Activated naive CD8-positive, alpha-beta T cell (primary cell): Measurements from ENCODE around the gene FERD3L.
"Not testable (repeated sequence)": the region's sequence is repeated elsewhere in the genome, so short reads cannot be mapped to it uniquely, and the experiment has no call there.

ENCODE experiments used
- H3K27ac Mint-ChIP-seq: one replicate; pipeline ENCODE4 v1.8.0; 2021; ENCODE audit warnings: mixed read lengths
- H3K27me3 Mint-ChIP-seq: one replicate; pipeline ENCODE4 v1.8.0; 2021; ENCODE audit warnings: mixed read lengths
- H3K36me3 Mint-ChIP-seq: one replicate; pipeline ENCODE4 v1.8.0; 2021; ENCODE audit warnings: mixed read lengths
- H3K4me1 Mint-ChIP-seq: one replicate; pipeline ENCODE4 v1.8.0; 2021; ENCODE audit warnings: low read depth, mixed read lengths
- H3K4me3 Mint-ChIP-seq: one replicate; pipeline ENCODE4 v1.8.0; 2021; ENCODE audit warnings: mild to moderate bottlenecking, mixed read lengths
- H3K9me3 Mint-ChIP-seq: one replicate; pipeline ENCODE4 v1.8.0; 2021; ENCODE audit warnings: low read depth, mixed read lengths

Gene FERD3L, protein sequence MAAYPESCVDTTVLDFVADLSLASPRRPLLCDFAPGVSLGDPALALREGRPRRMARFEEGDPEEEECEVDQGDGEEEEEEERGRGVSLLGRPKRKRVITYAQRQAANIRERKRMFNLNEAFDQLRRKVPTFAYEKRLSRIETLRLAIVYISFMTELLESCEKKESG

DNA sequence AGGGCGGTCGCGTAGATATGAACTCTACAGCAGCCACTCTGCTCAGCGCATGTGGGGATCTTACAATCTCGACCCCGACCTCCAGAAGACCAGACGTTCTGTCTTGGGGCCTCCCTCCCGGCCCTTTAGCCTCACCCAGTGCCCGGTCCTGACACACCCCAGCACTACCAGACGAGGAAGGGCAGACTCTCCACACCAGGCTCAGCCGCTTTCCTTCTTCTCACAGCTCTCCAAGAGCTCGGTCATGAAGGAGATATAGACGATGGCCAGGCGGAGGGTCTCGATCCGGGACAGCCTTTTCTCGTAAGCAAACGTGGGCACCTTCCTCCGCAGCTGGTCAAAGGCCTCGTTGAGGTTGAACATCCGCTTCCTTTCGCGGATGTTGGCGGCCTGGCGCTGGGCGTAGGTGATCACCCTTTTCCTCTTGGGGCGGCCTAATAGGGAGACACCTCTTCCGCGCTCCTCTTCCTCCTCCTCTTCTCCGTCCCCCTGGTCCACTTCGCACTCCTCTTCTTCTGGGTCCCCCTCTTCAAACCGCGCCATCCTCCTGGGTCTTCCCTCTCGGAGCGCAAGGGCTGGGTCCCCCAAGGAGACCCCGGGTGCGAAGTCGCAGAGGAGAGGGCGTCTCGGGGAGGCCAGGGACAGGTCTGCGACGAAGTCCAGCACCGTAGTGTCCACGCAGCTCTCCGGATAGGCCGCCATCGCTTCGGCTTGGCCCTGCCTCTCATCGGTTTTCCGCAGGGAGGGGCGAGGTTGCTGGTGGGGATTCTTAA is at the start of gene FERD3L:
FERD3L (minus strand) TSS at position 761 of the 773 bp plus-strand sequence; CDS start at position 702, 59 bp downstream.
- Mint-ChIP-seq H3K36me3 (no peaks in the 10 kb centered on the region), H3K27me3 (peaks cover 27% of the 10 kb centered on the region), H3K4me1 (no peaks in the 10 kb centered on the region), H3K4me3 (no peak within 1 kb of the TSS), H3K27ac (no peak within 1 kb of the TSS), H3K9me3 (peaks cover 7% of the 10 kb centered on the region)

DNA sequence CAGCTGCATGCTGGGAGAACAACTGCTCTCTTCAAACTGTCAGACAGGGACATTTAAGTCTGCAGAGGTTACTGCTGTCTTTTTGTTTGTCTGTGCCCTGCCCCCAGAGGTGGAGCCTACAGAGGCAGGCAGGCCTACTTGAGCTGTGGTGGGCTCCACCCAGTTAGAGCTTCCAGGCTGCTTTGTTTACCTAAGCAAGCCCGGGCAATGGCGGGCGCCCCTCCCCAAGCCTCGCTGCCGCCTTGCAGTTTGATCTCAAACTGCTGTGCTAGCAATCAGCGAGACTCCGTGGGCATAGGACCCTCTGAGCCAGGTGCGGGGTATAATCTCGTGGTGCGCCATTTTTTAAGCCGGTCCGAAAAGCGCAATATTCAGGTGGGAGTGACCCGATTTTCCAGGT is 49.2 kb upstream of the FERD3L start:
- not testable (repeated sequence) for H3K9me3 Mint-ChIP-seq, H3K4me1 Mint-ChIP-seq, H3K27ac Mint-ChIP-seq, H3K36me3 Mint-ChIP-seq, H3K27me3 Mint-ChIP-seq, H3K4me3 Mint-ChIP-seq

DNA sequence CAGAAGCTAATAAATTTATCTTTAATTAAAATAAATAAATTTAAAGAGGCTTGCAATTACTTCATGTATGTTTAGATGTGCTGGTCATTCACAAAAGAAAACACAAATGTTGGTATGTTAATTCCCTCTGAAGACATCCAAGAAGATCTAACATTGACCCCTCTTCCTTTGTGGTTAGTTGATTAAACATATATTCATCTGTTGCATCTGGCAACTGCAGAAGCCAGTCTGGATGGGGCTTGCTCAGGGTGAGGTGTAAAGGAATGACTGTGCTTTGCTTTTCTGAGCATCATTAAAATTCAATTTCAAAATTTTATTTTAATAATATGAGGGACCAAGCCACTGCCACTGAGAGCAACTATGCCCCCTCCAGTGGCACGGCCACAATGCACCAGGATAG is 36.4 kb upstream of the FERD3L start:
- no peaks in the 10 kb centered on the region for H3K27me3 Mint-ChIP-seq
- H3K27ac Mint-ChIP-seq, result no peak overlapping the region
- no peaks in the 10 kb centered on the region for H3K36me3 Mint-ChIP-seq
- no peak overlapping the region for H3K4me3 Mint-ChIP-seq
- H3K9me3 Mint-ChIP-seq, result peaks cover 20% of the 10 kb centered on the region
- no peaks in the 10 kb centered on the region for H3K4me1 Mint-ChIP-seq

DNA sequence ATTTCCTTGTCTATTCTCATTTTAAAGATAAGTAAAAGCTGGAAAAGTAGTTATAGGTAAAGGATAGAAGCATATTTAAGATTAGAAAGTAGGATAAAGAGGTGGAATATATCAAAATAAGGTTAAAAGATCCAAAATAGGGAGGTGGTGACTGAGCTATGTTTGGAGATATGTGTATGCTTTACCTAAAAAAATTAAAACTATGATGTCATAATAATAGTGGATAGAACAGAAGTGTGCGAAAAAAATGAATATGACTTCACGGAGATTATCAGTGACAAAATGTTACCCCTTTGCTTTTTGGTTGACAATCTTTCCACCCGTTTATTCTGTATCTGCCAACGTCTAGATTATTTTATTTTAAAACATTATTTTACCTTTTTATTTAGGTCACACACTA is 33.4 kb upstream of the FERD3L start:
- Mint-ChIP-seq H3K4me1 (no peaks in the 10 kb centered on the region), H3K27ac (no peak overlapping the region), H3K4me3 (no peak overlapping the region), H3K36me3 (no peaks in the 10 kb centered on the region), H3K27me3 (no peaks in the 10 kb centered on the region), H3K9me3 (peaks cover 15% of the 10 kb centered on the region)

DNA sequence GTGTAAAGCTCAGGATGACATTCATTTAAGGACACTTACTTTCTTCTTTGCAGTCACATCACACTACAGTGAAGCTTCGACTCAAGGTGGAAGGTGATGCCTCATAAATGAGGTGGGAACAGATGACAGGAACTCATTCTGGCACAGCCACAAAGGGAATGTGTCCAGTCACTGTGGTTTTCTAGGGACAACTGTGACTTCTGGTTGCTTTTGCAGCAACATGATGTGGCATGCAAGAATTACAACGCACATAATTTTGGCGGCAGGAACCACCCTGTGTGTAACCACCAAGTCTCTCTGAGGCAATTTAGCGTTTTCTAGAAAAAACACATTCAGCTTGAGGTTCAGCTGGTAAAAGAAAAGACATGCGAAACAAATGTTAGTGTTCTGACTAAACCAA is 32.0 kb upstream of the FERD3L start:
- Mint-ChIP-seq H3K4me3 (no peak overlapping the region), H3K4me1 (no peaks in the 10 kb centered on the region), H3K27ac (no peak overlapping the region), H3K27me3 (no peaks in the 10 kb centered on the region), H3K36me3 (no peaks in the 10 kb centered on the region), H3K9me3 (peaks cover 5% of the 10 kb centered on the region)

DNA sequence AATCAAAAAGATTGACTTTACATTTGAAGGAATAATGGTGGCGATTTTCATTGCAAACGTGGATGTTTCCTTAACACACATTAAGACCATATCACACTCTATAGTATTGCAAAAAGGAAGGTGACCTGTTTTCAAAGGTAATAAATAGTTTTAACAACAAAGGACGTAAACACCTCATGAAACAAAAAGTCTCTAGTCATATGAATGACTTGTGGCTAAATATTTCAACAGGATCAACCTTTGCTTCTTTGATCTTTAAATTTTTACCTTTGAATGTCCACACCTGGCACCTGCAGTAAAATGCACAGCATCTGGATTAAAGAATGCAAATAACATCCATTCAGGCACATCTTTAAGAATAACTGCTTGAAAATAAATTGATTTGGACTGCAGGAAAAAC is 30.0 kb upstream of the FERD3L start:
- H3K27ac Mint-ChIP-seq, result no peak overlapping the region
- no peaks in the 10 kb centered on the region for H3K4me1 Mint-ChIP-seq
- H3K9me3 Mint-ChIP-seq, result peaks cover 3% of the 10 kb centered on the region
- H3K4me3 Mint-ChIP-seq, result no peak overlapping the region
- no peaks in the 10 kb centered on the region for H3K27me3 Mint-ChIP-seq
- no peaks in the 10 kb centered on the region for H3K36me3 Mint-ChIP-seq

DNA sequence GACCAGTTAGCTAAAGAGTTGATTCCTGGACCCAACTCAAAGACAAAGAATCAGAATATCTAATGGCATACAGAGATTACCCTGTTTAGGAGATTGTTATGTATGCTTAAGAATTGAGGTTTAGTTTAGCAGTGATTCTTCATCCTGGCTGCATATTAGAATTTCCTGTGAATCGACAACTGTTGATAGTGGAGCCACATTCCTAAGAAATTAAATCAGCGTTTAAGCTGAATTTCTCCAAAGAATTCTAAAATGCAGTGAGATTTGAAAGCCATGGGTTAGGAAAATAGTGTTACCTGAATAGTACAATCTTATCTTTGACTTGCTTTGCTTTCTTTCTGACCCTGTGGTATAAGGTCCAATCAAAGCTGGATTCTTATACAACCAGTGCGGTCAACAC is 16.4 kb upstream of the FERD3L start:
- Mint-ChIP-seq H3K4me1 (no peaks in the 10 kb centered on the region), H3K27me3 (no peaks in the 10 kb centered on the region), H3K4me3 (no peak overlapping the region), H3K9me3 (peaks cover 8% of the 10 kb centered on the region), H3K36me3 (no peaks in the 10 kb centered on the region), H3K27ac (no peak overlapping the region)

DNA sequence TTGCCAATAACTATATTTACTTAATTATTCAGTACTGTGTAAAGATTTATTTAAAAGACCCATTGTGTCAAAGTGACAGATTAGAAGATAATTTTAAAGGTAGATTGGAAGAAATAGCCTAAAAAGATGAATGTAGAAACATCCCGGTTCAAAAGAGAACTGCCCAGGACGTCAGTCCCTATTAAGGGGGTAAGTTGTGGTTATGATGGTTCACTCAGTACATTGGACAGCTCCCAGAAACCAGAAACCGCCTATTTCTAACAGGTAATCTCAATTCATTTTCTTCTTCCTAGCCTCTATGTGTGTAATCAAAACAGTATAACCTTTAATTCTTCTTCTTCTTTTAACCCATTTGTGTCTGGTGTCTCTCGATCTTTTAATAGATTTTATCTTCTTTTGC is 1.5 kb upstream of the FERD3L start:
- H3K36me3 Mint-ChIP-seq, result no peaks in the 10 kb centered on the region
- H3K4me3 Mint-ChIP-seq, result no peak overlapping the region
- H3K27me3 Mint-ChIP-seq, result peaks cover 25% of the 10 kb centered on the region
- H3K4me1 Mint-ChIP-seq, result no peaks in the 10 kb centered on the region
- peaks cover 10% of the 10 kb centered on the region for H3K9me3 Mint-ChIP-seq
- no peak overlapping the region for H3K27ac Mint-ChIP-seq

DNA sequence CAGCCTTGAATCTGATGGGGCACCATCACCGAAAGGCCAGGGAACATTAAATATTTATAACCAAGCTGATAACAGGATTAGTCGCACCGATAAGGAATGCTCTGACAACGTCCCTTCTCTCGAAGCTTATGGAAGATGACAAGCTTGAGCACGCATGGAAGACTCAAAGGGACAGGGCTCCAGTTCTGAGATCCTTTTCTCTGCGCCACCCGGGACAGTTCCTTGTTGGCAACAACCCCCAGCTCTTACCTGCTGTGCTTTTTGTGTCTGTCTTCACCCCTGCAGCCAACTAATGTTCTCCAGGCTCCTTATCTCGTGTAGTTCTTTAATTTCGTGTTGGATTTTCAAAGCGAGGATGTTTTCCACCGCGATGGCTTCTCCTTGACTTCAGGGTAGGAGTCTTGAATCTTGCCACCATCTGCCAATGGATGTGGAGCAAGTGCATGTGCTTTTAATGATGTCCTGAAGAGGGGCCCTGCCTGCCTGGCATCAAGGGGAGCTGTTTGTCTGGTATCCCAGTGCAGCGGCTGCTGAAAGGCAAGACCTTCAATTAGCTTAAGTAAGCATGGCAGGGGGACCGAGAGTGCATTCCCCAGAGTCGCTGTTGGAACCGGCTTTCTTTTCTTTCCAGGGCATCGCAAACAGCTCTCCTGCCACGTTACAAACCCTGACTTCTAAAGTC is 354 bp upstream of the FERD3L start:
- no peaks in the 10 kb centered on the region for H3K36me3 Mint-ChIP-seq
- H3K4me3 Mint-ChIP-seq, result no peak overlapping the region

DNA sequence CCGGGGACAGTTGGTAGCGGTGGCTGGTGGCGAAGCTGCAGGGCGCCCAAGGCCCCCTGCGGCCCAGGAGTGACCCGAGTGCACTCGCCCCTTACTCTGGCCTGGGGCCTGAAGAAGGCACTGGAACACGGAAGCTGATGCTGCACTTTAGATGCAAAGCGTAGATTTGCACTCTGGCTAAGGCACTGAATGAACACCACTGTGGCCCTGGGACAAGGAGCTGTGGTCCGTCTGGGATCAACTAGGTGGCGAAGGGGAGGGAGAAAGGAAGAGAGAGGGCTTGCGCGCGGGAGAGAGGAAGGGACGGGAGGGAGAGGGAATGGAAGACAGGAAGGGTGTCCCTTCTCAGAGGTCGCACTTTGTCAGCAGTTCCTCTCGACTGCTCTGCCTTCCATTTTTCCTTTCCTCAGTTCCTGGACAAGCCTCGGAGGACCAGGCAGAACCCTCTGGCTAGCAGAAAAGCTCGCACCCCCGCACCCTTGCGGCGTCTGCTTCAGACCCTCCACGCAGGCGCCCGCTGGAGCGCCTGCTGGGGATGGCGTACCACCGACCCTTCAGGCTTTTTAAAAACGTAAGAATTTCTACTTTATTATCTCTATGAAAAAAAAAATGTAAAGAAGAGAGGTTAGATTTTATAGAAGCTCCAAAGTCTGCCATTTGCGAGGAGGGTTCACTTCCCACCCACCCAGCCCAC is 1.2 kb downstream of the FERD3L start:
- Mint-ChIP-seq H3K4me3 (no peak overlapping the region), H3K9me3 (peaks cover 7% of the 10 kb centered on the region), H3K4me1 (no peaks in the 10 kb centered on the region), H3K27me3 (peaks cover 27% of the 10 kb centered on the region), H3K27ac (no peak overlapping the region), H3K36me3 (no peaks in the 10 kb centered on the region)

More for the DNA sequence above, 354 bp upstream of the FERD3L start:
- Mint-ChIP-seq H3K9me3 (peaks cover 8% of the 10 kb centered on the region), H3K4me1 (no peaks in the 10 kb centered on the region), H3K27ac (no peak overlapping the region), H3K27me3 (peaks cover 27% of the 10 kb centered on the region)

DNA sequence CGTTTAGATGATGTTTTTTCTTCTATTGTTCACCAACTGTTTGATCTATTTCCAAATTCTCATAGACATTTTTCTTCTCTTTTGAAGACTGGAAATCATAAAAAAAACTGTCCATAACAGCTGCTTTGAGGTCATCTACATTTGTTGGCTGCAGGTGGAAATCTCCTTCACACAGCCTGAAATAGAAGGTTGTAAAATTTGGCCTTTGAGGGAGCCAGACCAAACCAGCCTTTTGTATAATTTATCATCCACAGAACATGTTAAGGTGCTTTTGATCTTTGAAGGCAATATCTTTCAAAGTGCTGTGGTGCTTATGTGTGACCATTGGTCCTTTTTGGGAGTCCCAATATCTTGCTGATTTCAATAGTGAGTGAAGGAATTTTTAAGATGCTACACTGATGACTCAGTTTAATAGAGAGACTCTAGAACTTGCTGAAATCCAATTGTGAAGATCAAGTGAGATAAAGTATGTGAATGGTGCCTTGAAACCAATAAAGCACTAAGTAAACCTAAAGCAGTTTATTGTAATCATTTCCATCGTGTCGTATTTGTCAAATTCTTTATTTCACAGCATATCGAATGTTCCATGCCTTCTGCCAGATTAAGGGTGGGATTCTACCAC is 5.4 kb downstream of the FERD3L start:
- H3K4me3 Mint-ChIP-seq, result no peak overlapping the region
- peaks cover 5% of the 10 kb centered on the region for H3K9me3 Mint-ChIP-seq
- H3K36me3 Mint-ChIP-seq, result no peaks in the 10 kb centered on the region
- no peaks in the 10 kb centered on the region for H3K4me1 Mint-ChIP-seq
- H3K27ac Mint-ChIP-seq, result no peak overlapping the region
- H3K27me3 Mint-ChIP-seq, result peaks cover 13% of the 10 kb centered on the region

DNA sequence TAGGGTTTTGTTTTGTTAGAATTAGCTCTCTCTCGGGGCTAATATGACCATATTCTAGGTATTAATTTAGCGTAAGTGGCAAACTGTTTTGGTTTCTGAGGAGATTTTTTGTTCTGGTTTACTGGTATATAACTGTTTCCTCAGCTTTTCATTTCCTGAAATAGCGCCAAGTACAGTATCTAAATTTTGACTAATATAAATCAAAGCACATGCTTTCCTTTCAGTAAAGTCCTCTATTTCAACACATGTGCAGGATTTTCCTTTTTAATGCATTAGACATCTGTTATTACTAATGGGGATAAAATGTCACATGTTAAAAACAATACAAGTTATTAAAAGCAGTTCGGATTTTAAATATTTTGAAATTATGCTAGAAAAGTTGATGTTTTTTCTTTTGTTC is 11.3 kb downstream of the FERD3L start:
- Mint-ChIP-seq H3K9me3 (peaks cover 5% of the 10 kb centered on the region), H3K4me1 (no peaks in the 10 kb centered on the region), H3K4me3 (no peak overlapping the region), H3K27ac (no peak overlapping the region), H3K36me3 (no peaks in the 10 kb centered on the region), H3K27me3 (no peaks in the 10 kb centered on the region)

DNA sequence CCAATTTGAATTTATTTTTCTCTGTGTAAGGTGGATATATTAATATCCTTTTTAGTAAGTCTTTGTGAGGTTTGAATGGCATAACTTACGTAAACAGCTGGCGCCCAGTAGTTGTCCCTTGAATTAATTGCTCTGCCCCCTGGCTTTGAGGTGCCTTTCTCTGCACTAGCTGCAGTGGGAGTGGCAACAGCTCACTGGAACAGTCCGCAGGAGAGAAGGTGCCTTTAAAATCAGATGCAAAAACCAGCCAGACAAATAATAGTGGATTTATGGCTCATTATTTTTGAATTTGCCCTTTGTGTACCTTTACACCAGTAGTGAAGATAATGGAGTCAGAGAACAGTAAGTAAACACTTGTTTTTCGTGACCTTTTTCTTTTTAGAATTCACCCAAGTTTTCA is 11.8 kb downstream of the FERD3L start:
- no peak overlapping the region for H3K27ac Mint-ChIP-seq
- peaks cover 5% of the 10 kb centered on the region for H3K9me3 Mint-ChIP-seq
- no peaks in the 10 kb centered on the region for H3K36me3 Mint-ChIP-seq
- no peaks in the 10 kb centered on the region for H3K4me1 Mint-ChIP-seq
- H3K4me3 Mint-ChIP-seq, result no peak overlapping the region
- H3K27me3 Mint-ChIP-seq, result no peaks in the 10 kb centered on the region

DNA sequence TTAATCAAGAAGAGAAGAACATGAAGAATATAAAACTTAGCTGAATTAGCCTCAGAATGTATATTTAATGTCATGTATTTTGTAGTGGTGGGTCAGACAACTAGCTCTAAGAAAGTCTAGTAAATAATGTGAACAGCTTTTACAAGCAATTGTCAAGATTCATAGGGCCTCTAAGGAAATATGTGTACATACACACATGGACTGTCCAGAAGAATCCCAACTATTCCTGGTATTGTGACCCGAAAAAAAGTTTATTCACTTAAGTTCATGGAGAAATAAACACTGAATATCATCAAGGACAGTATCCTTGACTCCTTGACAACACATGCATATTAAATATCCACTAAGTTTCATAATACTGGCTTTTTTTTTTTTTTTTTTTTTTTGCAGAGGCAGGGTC is 16.4 kb downstream of the FERD3L start:
- Mint-ChIP-seq H3K4me3 (no peak overlapping the region), H3K4me1 (no peaks in the 10 kb centered on the region), H3K36me3 (no peaks in the 10 kb centered on the region), H3K9me3 (no peaks in the 10 kb centered on the region), H3K27ac (no peak overlapping the region), H3K27me3 (no peaks in the 10 kb centered on the region)
